Measurements from ENCODE around the gene LDB2.

LDB2 gene

GRCh38 chr4:16843831-16844508 lies 54.5 kb downstream of the LDB2 start:
- Histone ChIP-seq H3K9ac (ENCODE audit: low read length in 2 of 2) (no peak overlapping the region), H3K4me1 (ENCODE audit: control insufficient read depth, insufficient read depth, low read length) (peaks cover 7% of the 10 kb centered on the region), H3K27me3 (ENCODE audit: control insufficient read depth in 1 of 2, insufficient read depth in 2 of 2, low read length in 2 of 2) (no peaks in the 10 kb centered on the region), H3K9me3 (ENCODE audit: control insufficient read depth in 2 of 2, low read length in 2 of 2) (no peaks in the 10 kb centered on the region), H3K27ac (ENCODE audit: low read length) (no peak overlapping the region), H3K36me3 (ENCODE audit: control insufficient read depth in 2 of 2, insufficient read depth in 2 of 2, low read length in 2 of 2) (no peaks in the 10 kb centered on the region), H3K4me3 (ENCODE audit: low read length in 2 of 2) (no peak overlapping the region)

GRCh38 chr4:16838226-16838875 lies 60.1 kb downstream of the LDB2 start:
- H3K36me3 ChIP-seq (ENCODE audit: control insufficient read depth in 2 of 2, insufficient read depth in 2 of 2, low read length in 2 of 2) = no peaks in the 10 kb centered on the region
- H3K27ac ChIP-seq (ENCODE audit: low read length) = no peak overlapping the region
- H3K4me3 ChIP-seq (ENCODE audit: low read length in 2 of 2) = no peak overlapping the region
- no peaks in the 10 kb centered on the region for H3K4me1 ChIP-seq (ENCODE audit: control insufficient read depth, insufficient read depth, low read length)
- no peaks in the 10 kb centered on the region for H3K9me3 ChIP-seq (ENCODE audit: control insufficient read depth in 2 of 2, low read length in 2 of 2)
- no peak overlapping the region for H3K9ac ChIP-seq (ENCODE audit: low read length in 2 of 2)
- H3K27me3 ChIP-seq (ENCODE audit: control insufficient read depth in 1 of 2, insufficient read depth in 2 of 2, low read length in 2 of 2) = no peaks in the 10 kb centered on the region

GRCh38 chr4:16837475-16837874 lies 61.0 kb downstream of the LDB2 start:
- no peak overlapping the region for H3K4me3 ChIP-seq (ENCODE audit: low read length in 2 of 2)
- H3K27ac ChIP-seq (ENCODE audit: low read length) = no peak overlapping the region
- H3K4me1 ChIP-seq (ENCODE audit: control insufficient read depth, insufficient read depth, low read length) = no peaks in the 10 kb centered on the region
- H3K36me3 ChIP-seq (ENCODE audit: control insufficient read depth in 2 of 2, insufficient read depth in 2 of 2, low read length in 2 of 2) = no peaks in the 10 kb centered on the region
- H3K9me3 ChIP-seq (ENCODE audit: control insufficient read depth in 2 of 2, low read length in 2 of 2) = no peaks in the 10 kb centered on the region
- H3K9ac ChIP-seq (ENCODE audit: low read length in 2 of 2) = no peak overlapping the region
- no peaks in the 10 kb centered on the region for H3K27me3 ChIP-seq (ENCODE audit: control insufficient read depth in 1 of 2, insufficient read depth in 2 of 2, low read length in 2 of 2)

GRCh38 chr4:16836324-16836723 lies 62.1 kb downstream of the LDB2 start:
- Histone ChIP-seq H3K4me1 (ENCODE audit: control insufficient read depth, insufficient read depth, low read length) (no peaks in the 10 kb centered on the region), H3K9ac (ENCODE audit: low read length in 2 of 2) (no peak overlapping the region), H3K27me3 (ENCODE audit: control insufficient read depth in 1 of 2, insufficient read depth in 2 of 2, low read length in 2 of 2) (no peaks in the 10 kb centered on the region), H3K4me3 (ENCODE audit: low read length in 2 of 2) (no peak overlapping the region), H3K36me3 (ENCODE audit: control insufficient read depth in 2 of 2, insufficient read depth in 2 of 2, low read length in 2 of 2) (no peaks in the 10 kb centered on the region), H3K9me3 (ENCODE audit: control insufficient read depth in 2 of 2, low read length in 2 of 2) (no peaks in the 10 kb centered on the region), H3K27ac (ENCODE audit: low read length) (no peak overlapping the region)

GRCh38 chr4:16835597-16836247 lies 62.7 kb downstream of the LDB2 start:
- Histone ChIP-seq H3K9ac (ENCODE audit: low read length in 2 of 2) (no peak overlapping the region), H3K27me3 (ENCODE audit: control insufficient read depth in 1 of 2, insufficient read depth in 2 of 2, low read length in 2 of 2) (no peaks in the 10 kb centered on the region), H3K27ac (ENCODE audit: low read length) (no peak overlapping the region), H3K9me3 (ENCODE audit: control insufficient read depth in 2 of 2, low read length in 2 of 2) (no peaks in the 10 kb centered on the region), H3K36me3 (ENCODE audit: control insufficient read depth in 2 of 2, insufficient read depth in 2 of 2, low read length in 2 of 2) (no peaks in the 10 kb centered on the region), H3K4me1 (ENCODE audit: control insufficient read depth, insufficient read depth, low read length) (no peaks in the 10 kb centered on the region), H3K4me3 (ENCODE audit: low read length in 2 of 2) (no peak overlapping the region)

- Histone ChIP-seq H3K9me3 (ENCODE audit: control insufficient read depth in 2 of 2, low read length in 2 of 2) (no peaks in the 10 kb centered on the region), H3K27me3 (ENCODE audit: control insufficient read depth in 1 of 2, insufficient read depth in 2 of 2, low read length in 2 of 2) (no peaks in the 10 kb centered on the region), H3K4me1 (ENCODE audit: control insufficient read depth, insufficient read depth, low read length) (no peaks in the 10 kb centered on the region), H3K9ac (ENCODE audit: low read length in 2 of 2) (no peak overlapping the region), H3K27ac (ENCODE audit: low read length) (no peak overlapping the region), H3K4me3 (ENCODE audit: low read length in 2 of 2) (no peak overlapping the region), H3K36me3 (ENCODE audit: control insufficient read depth in 2 of 2, insufficient read depth in 2 of 2, low read length in 2 of 2) (no peaks in the 10 kb centered on the region)
Observed at GRCh38 chr4:16834814-16835213, 63.6 kb downstream of the LDB2 start.

GRCh38 chr4:16833722-16834121 lies 64.7 kb downstream of the LDB2 start:
- H3K9me3 ChIP-seq (ENCODE audit: control insufficient read depth in 2 of 2, low read length in 2 of 2) = no peaks in the 10 kb centered on the region
- no peak overlapping the region for H3K9ac ChIP-seq (ENCODE audit: low read length in 2 of 2)
- no peaks in the 10 kb centered on the region for H3K4me1 ChIP-seq (ENCODE audit: control insufficient read depth, insufficient read depth, low read length)

GRCh38 chr4:16830081-16830480 lies 68.4 kb downstream of the LDB2 start:
- H3K4me1 ChIP-seq (ENCODE audit: control insufficient read depth, insufficient read depth, low read length) = no peaks in the 10 kb centered on the region
- H3K27me3 ChIP-seq (ENCODE audit: control insufficient read depth in 1 of 2, insufficient read depth in 2 of 2, low read length in 2 of 2) = no peaks in the 10 kb centered on the region
- no peak overlapping the region for H3K4me3 ChIP-seq (ENCODE audit: low read length in 2 of 2)
- no peaks in the 10 kb centered on the region for H3K36me3 ChIP-seq (ENCODE audit: control insufficient read depth in 2 of 2, insufficient read depth in 2 of 2, low read length in 2 of 2)
- H3K27ac ChIP-seq (ENCODE audit: low read length) = no peak overlapping the region
- no peaks in the 10 kb centered on the region for H3K9me3 ChIP-seq (ENCODE audit: control insufficient read depth in 2 of 2, low read length in 2 of 2)
- H3K9ac ChIP-seq (ENCODE audit: low read length in 2 of 2) = no peak overlapping the region

More at GRCh38 chr4:16833722-16834121, 64.7 kb downstream of the LDB2 start:
- Histone ChIP-seq H3K4me3 (ENCODE audit: low read length in 2 of 2) (no peak overlapping the region), H3K36me3 (ENCODE audit: control insufficient read depth in 2 of 2, insufficient read depth in 2 of 2, low read length in 2 of 2) (no peaks in the 10 kb centered on the region), H3K27ac (ENCODE audit: low read length) (no peak overlapping the region), H3K27me3 (ENCODE audit: control insufficient read depth in 1 of 2, insufficient read depth in 2 of 2, low read length in 2 of 2) (no peaks in the 10 kb centered on the region)

- no peaks in the 10 kb centered on the region for H3K9me3 ChIP-seq (ENCODE audit: control insufficient read depth in 2 of 2, low read length in 2 of 2)
- no peaks in the 10 kb centered on the region for H3K27me3 ChIP-seq (ENCODE audit: control insufficient read depth in 1 of 2, insufficient read depth in 2 of 2, low read length in 2 of 2)
- no peaks in the 10 kb centered on the region for H3K36me3 ChIP-seq (ENCODE audit: control insufficient read depth in 2 of 2, insufficient read depth in 2 of 2, low read length in 2 of 2)
- H3K4me3 ChIP-seq (ENCODE audit: low read length in 2 of 2) = no peak overlapping the region
- H3K27ac ChIP-seq (ENCODE audit: low read length) = no peak overlapping the region
- no peaks in the 10 kb centered on the region for H3K4me1 ChIP-seq (ENCODE audit: control insufficient read depth, insufficient read depth, low read length)
- no peak overlapping the region for H3K9ac ChIP-seq (ENCODE audit: low read length in 2 of 2)
Observed at GRCh38 chr4:16827794-16828724, 70.4 kb downstream of the LDB2 start.

- Histone ChIP-seq H3K9ac (ENCODE audit: low read length in 2 of 2) (no peak overlapping the region), H3K27me3 (ENCODE audit: control insufficient read depth in 1 of 2, insufficient read depth in 2 of 2, low read length in 2 of 2) (no peaks in the 10 kb centered on the region), H3K36me3 (ENCODE audit: control insufficient read depth in 2 of 2, insufficient read depth in 2 of 2, low read length in 2 of 2) (no peaks in the 10 kb centered on the region), H3K4me3 (ENCODE audit: low read length in 2 of 2) (no peak overlapping the region), H3K27ac (ENCODE audit: low read length) (no peak overlapping the region), H3K4me1 (ENCODE audit: control insufficient read depth, insufficient read depth, low read length) (no peaks in the 10 kb centered on the region), H3K9me3 (ENCODE audit: control insufficient read depth in 2 of 2, low read length in 2 of 2) (no peaks in the 10 kb centered on the region)
Observed at GRCh38 chr4:16827045-16827444, 71.4 kb downstream of the LDB2 start.
